GM23338 (cell line): ENCODE data around the gene STARD13. TPM values are rescaled to one million over a fixed set of nuclear protein-coding genes. Genes with fewer than 3 reads are reported as not detected.

Experiments
- ATAC-seq: fragments of 200-7000 bp; cut with Tn5 transposase; 3 replicates; pipeline ENCODE4 v1.9.1; 2020
- DNase-seq: peaks from one replicate; pipeline ENCODE4 v3.0.0-alpha.2; 2015; ENCODE audit warnings: low spot score
- H2AFZ ChIP-seq: fragments of 200-600 bp; sonication (generic); 2 replicates; pipeline ENCODE4 v1.8.0; 2016; ENCODE audit warnings: antibody characterized with exemption, mild to moderate bottlenecking, moderate library complexity
- H3F3A ChIP-seq: fragments of 200-600 bp; sonication (generic); replicated peaks from 2 replicates; pipeline ENCODE4 v1.8.0; 2017; ENCODE audit warnings: antibody characterized with exemption, mixed run types, low read depth
- H3K27ac ChIP-seq: fragments of 200-600 bp; sonication (generic); 2 replicates; pipeline ENCODE4 v1.6.1; 2016; ENCODE audit warnings: low read depth
- H3K27me3 ChIP-seq: fragments of 200-600 bp; sonication (generic); 2 replicates; pipeline ENCODE4 v1.8.0; 2016; ENCODE audit warnings: mild to moderate bottlenecking, mixed run types, moderate library complexity; ENCODE audit not compliant: insufficient read depth
- H3K36me3 ChIP-seq: fragments of 200-600 bp; sonication (generic); 2 replicates; pipeline ENCODE4 v1.8.0; 2016; ENCODE audit warnings: mild to moderate bottlenecking; ENCODE audit not compliant: insufficient read depth
- H3K4me1 ChIP-seq: fragments of 200-600 bp; sonication (generic); 2 replicates; pipeline ENCODE4 v1.8.0; 2016; ENCODE audit warnings: mild to moderate bottlenecking, moderate library complexity; ENCODE audit not compliant: insufficient read depth
- H3K4me2 ChIP-seq: fragments of 200-600 bp; sonication (generic); 2 replicates; pipeline ENCODE4 v1.7.1; 2017; ENCODE audit warnings: mixed run types
- H3K4me3 ChIP-seq: fragments of 200-600 bp; sonication (generic); 2 replicates; pipeline ENCODE4 v1.6.1; 2016; ENCODE audit warnings: mixed run types
- H3K79me2 ChIP-seq: fragments of 200-600 bp; sonication (generic); replicated peaks from 2 replicates; pipeline ENCODE4 v1.8.0; 2017; ENCODE audit warnings: mild to moderate bottlenecking; ENCODE audit not compliant: insufficient read depth
- H3K9me2 ChIP-seq: fragments of 200-600 bp; sonication (generic); 2 replicates; pipeline ENCODE4 v1.8.0; 2017; ENCODE audit not compliant: insufficient read depth
- H4K20me1 ChIP-seq: fragments of 200-600 bp; sonication (generic); replicated peaks from 2 replicates; pipeline ENCODE4 v1.8.0; 2017; ENCODE audit warnings: mild to moderate bottlenecking; ENCODE audit not compliant: insufficient read depth
- H3K27ac Mint-ChIP-seq: 2 replicates; pipeline ENCODE4 v1.8.0; 2020; ENCODE audit warnings: inconsistent platforms, mild to moderate bottlenecking, moderate library complexity, mixed read lengths
- H3K27me3 Mint-ChIP-seq: 3 replicates; pipeline ENCODE4 v1.8.0; 2022; ENCODE audit warnings: low read depth, mild to moderate bottlenecking, moderate library complexity, mixed read lengths, inconsistent platforms; ENCODE audit not compliant: insufficient read depth, poor library complexity
- H3K36me3 Mint-ChIP-seq: 3 replicates; pipeline ENCODE4 v1.8.0; 2021; ENCODE audit warnings: low read depth, mild to moderate bottlenecking, inconsistent platforms, moderate library complexity, mixed read lengths
- H3K4me1 Mint-ChIP-seq: 3 replicates; pipeline ENCODE4 v1.8.0; 2020; ENCODE audit warnings: mild to moderate bottlenecking, inconsistent platforms, mixed read lengths
- H3K4me3 Mint-ChIP-seq: 3 replicates; pipeline ENCODE4 v1.8.0; 2021; ENCODE audit warnings: moderate library complexity, mild to moderate bottlenecking, inconsistent platforms, mixed read lengths
- H3K9me3 Mint-ChIP-seq: 3 replicates; pipeline ENCODE4 v1.8.0; 2020; ENCODE audit warnings: moderate library complexity, mild to moderate bottlenecking, inconsistent platforms, mixed read lengths
- CREB1 ChIP-seq: fragments of 250-450 bp; sonication (Bioruptor Pico); IDR thresholded peaks from 2 replicates; pipeline ENCODE4 v1.5.0; 2020; ENCODE audit warnings: low read depth, mild to moderate bottlenecking, moderate library complexity
- CTCF ChIP-seq, 2 experiments: fragments of 200-600 bp in 1 of 2; sonication (generic) in 1 of 2; conservative IDR thresholded peaks; 2 replicates each; pipeline versions ENCODE4 v1.5.1 to v1.6.1; 2016 to 2017; ENCODE audit warnings: antibody characterized with exemption in 2 of 2, low read depth in 2 of 2, mild to moderate bottlenecking in 2 of 2, moderate library complexity in 1 of 2
- ETS1 ChIP-seq: IDR thresholded peaks from 2 replicates; pipeline ENCODE4 v1.6.1; 2016; ENCODE audit warnings: antibody characterized with exemption
- EZH2 ChIP-seq: fragments of 200-600 bp; sonication (generic); IDR thresholded peaks from one replicate; pipeline ENCODE4 v1.8.0; 2017; ENCODE audit warnings: antibody characterized with exemption, mild to moderate bottlenecking, low read depth; ENCODE audit not compliant: unreplicated experiment
- EZH2phosphoT487 ChIP-seq: fragments of 200-600 bp; sonication (generic); IDR thresholded peaks from one replicate; pipeline ENCODE4 v1.8.1; 2018; ENCODE audit warnings: antibody characterized with exemption; ENCODE audit not compliant: unreplicated experiment
- JUNB ChIP-seq: IDR thresholded peaks from one replicate; pipeline ENCODE4 v1.6.1; 2016; ENCODE audit warnings: antibody characterized with exemption; ENCODE audit not compliant: unreplicated experiment
- NANOG ChIP-seq: IDR thresholded peaks from 2 replicates; pipeline ENCODE4 v1.6.1; 2016; ENCODE audit warnings: antibody characterized with exemption, borderline replicate concordance
- POLR2AphosphoS5 ChIP-seq: IDR thresholded peaks from 2 replicates; pipeline ENCODE4 v1.6.1; 2016; ENCODE audit warnings: antibody characterized with exemption, low read depth
- REST ChIP-seq: IDR thresholded peaks from one replicate; pipeline ENCODE4 v1.6.1; 2018; ENCODE audit warnings: antibody characterized with exemption; ENCODE audit not compliant: unreplicated experiment
- STAT1 ChIP-seq: IDR thresholded peaks from one replicate; pipeline ENCODE4 v1.6.1; 2016; ENCODE audit warnings: antibody characterized with exemption; ENCODE audit not compliant: unreplicated experiment
- ZNF114 ChIP-seq: fragments of 250-450 bp; sonication (Bioruptor Pico); IDR thresholded peaks from 2 replicates; pipeline ENCODE4 v1.5.0; 2020; ENCODE audit warnings: mild to moderate bottlenecking, moderate library complexity
- ZNF331 ChIP-seq: fragments of 250-450 bp; sonication (Bioruptor Pico); IDR thresholded peaks from 2 replicates; pipeline ENCODE4 v1.5.0; 2020; ENCODE audit warnings: low read depth, mild to moderate bottlenecking, moderate library complexity
- ZNF462 ChIP-seq: fragments of 250-450 bp; sonication (Bioruptor Pico); IDR thresholded peaks from 2 replicates; pipeline ENCODE4 v1.5.0; 2020; ENCODE audit warnings: mild to moderate bottlenecking, moderate library complexity
- polyA plus RNA-seq: library from polyadenylated mRNA; unstranded; fragments of >200 nt; fragmentation: Nextera tagmentation; extraction: Ambion mirVana; gene quantifications from 2 replicates; pipeline ENCODE4 v1.2.1, GENCODE V29; 2016
- total RNA-seq: library from RNA; depleted of rRNA; stranded (reverse); fragments of >200 nt; shearing (Covaris generic); gene quantifications from 2 replicates; pipeline ENCODE4 v1.2.3, GENCODE V29; 2014

The STARD13 gene
- total and polyA plus RNA-seq, 2 experiments from 2014 or later = 3.2 to 5.2 TPM

- H3K4me1 ChIP-seq = 0 out of 2 replicates have a peak, but pooled peaks cover 6% of the 10 kb centered on the region
- no peak overlapping the region for H2AFZ ChIP-seq
- no peak overlapping the region for H3K4me3 ChIP-seq
- Mint-ChIP-seq H3K27me3 (peaks cover 2% of the 10 kb centered on the region), H3K36me3 (no peaks in the 10 kb centered on the region), H3K4me1 (peaks cover 19% of the 10 kb centered on the region; the same call in 2 of the 3 replicates), H3K27ac (no peak overlapping the region), H3K9me3 (no peaks in the 10 kb centered on the region), H3K4me3 (no peak overlapping the region)
- H4K20me1 ChIP-seq = no peaks in the 10 kb centered on the region
- H3F3A ChIP-seq = no peaks in the 10 kb centered on the region
- ATAC-seq (no peak), DNase-seq (no peak)
- TF ChIP-seq ZNF462 (CRISPR knock-in tag) = no peak
- TF ChIP-seq ZNF114 (CRISPR knock-in tag) = no peak
- TF ChIP-seq POLR2AphosphoS5 = no peak
- no peak for TF ChIP-seq EZH2
- TF ChIP-seq JUNB = no peak
- no peak for TF ChIP-seq CTCF (conservative IDR thresholded peaks at IDR 0.05; ENCODE audit: low read depth in 2 of 2)
- no peak for TF ChIP-seq EZH2phosphoT487
- no peak for TF ChIP-seq CREB1 (CRISPR knock-in tag)
- no peak for TF ChIP-seq REST
- no peak for TF ChIP-seq STAT1
- no peak for TF ChIP-seq NANOG
- TF ChIP-seq ZNF331 (CRISPR knock-in tag) = no peak
- TF ChIP-seq ETS1 = no peak
- no peak overlapping the region for H3K27ac ChIP-seq
- H3K27me3 ChIP-seq = no peaks in the 10 kb centered on the region
- 0 out of 2 replicates have a peak, but pooled peaks cover 8% of the 10 kb centered on the region for H3K9me2 ChIP-seq
- no peak overlapping the region for H3K4me2 ChIP-seq
- H3K79me2 ChIP-seq = no peaks in the 10 kb centered on the region
- no peaks in the 10 kb centered on the region for H3K36me3 ChIP-seq
These were observed 7.6 kb downstream of the STARD13 start for GRCh38 chr13:33277946-33278345.
